CD1c-positive myeloid dendritic cell (primary cell): ENCODE data around the gene HNRNPDL.
"Not testable (repeated sequence)": the region's sequence is repeated elsewhere in the genome, so short reads cannot be mapped to it uniquely, and the experiment has no call there.

Experiments
- DNase-seq: peaks from one replicate; pipeline ENCODE4 v3.0.0-alpha.2; 2016; ENCODE audit errors: extremely low spot score

HNRNPDL gene

GRCh38 chr4:82430193-82430963 lies at the start of gene HNRNPDL, which contains the start of gene ENOPH1:
TSS of gene HNRNPDL (minus strand) at chr4:82430462. CDS start at chr4:82429690, 772 bp downstream.
TSS of gene ENOPH1 (plus strand) at chr4:82430590. CDS start at chr4:82430830, 240 bp downstream.
- DNase-seq = peak; percentile 99

DNA sequence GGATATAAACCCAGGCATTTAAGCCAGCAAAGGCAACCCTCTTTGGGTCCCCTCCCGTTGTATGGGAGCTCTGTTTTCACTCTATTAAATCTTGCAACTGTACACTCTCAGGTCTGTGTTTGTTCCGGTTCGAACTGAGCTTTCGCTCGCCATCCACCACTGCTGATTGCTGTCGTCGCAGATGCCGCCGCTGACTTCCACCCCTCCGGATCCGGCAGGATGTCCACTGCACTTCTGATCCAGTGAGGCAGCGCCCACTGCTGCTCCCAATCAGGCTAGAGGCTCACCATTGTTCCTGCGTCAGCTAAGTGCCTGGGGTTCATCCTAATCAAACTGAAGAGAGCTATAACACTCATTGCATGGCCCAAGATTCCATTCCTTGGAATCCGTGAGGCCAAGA lies 49.3 kb upstream of the HNRNPDL start:
- DNase-seq = no peak

- not testable (repeated sequence) for DNase-seq
These were observed 47.2 kb upstream of the HNRNPDL start for GRCh38 chr4:82477469-82477868.

DNA sequence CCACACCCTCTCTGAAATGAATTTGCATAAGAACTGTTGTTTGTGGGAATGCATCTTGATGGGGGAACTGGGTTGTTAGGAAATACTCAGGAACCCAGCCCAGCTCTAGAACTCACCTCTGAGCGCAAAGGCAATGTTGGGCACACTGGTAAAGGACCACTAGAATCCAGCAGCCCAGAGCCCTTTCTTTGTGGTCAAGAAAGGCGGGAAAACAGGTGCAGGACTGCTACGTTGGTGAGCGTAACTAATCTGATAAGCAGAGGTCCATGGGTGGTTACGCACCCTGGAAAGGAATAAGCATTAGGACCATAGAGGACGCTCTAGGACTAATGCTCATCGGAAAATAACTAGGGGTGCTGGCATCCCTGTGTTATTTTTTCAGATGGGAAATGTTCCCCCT lies 45.7 kb upstream of the HNRNPDL start:
- DNase-seq = not testable (repeated sequence)

DNA sequence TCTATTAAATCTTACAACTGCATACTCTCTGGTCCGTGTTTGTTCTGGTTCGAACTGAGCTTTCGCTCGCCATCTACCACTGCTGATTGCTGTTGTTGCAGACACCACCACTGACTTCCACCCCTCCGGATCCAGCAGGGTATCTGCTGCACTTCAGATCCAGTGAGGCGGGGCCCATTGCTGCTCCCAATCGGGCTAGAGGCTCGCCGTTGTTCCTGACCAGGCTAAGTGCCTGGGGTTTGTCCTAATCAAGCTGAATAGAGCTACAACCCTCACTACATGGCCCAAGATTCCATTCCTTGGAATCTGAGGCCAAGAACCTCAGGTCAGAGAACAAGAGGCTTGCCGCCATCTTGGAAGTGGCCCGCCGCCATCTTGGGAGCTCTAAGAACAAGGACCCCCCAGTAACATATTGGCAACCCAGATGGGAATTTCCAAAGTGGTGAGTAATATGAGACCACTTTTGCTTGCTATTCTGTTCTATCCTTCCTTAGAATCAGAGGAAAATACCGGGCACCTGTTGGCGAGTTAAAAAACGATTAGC lies 43.4 kb upstream of the HNRNPDL start:
- DNase-seq = no peak

DNA sequence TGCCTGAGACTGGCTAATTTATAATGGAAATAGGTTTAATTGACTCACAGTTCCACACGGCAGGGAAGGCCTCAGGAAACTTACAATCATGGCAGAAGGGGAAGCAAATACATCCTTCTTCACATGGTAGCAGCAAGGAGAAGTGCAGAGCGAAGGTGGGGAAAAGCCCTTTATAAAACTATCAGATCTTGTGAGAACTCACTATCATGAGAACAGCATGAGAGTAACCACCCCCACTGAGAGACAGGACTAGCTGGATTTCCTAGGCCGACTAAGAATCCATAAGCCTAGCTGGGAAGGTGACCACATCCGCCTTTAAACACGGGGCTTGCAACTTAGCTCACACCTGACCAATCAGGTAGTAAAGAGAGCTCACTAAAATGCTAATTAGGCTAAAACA lies 42.8 kb upstream of the HNRNPDL start:
- DNase-seq = not testable (repeated sequence)

- DNase-seq = no peak
These were observed 39.6 kb upstream of the HNRNPDL start for GRCh38 chr4:82469791-82470345.

DNA sequence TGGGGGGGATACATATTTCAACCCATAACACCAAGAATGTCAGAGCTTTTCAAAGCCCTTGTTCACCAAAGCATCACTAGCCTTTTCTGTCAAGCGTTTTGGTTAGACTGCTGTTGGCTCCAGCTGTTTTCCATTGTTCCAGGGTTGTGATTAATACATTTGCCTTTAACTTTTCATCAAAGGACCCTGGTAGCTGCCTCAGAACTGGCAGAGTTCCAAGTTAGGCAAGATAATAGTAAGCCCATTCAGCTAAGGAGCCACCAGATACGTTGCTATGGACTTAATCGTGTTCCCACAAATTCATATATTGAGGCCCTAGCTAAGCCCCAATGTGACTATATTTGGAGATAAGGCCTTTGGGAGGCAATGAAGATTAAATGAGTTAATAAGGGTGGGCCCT lies 37.2 kb upstream of the HNRNPDL start:
- DNase-seq = no peak

DNA sequence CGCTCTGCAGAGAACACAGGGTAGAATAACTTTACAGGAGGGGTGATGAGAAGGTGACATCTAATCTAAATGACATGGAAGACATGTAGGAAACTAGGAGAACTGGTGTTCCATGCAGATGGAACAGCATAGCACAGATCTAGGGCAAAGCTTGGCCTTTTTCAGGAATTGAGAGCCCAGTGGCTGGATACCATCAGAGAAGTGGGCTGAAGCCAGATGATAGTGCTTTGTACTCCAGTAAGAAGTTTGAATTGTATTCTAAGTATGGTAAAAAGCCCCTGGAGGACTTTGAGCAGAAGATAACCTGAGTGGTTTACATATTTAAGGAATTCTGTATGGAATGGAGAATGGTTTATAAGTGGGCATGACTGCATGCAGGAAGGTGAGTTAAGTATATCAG lies 33.0 kb upstream of the HNRNPDL start:
- DNase-seq = no peak

DNA sequence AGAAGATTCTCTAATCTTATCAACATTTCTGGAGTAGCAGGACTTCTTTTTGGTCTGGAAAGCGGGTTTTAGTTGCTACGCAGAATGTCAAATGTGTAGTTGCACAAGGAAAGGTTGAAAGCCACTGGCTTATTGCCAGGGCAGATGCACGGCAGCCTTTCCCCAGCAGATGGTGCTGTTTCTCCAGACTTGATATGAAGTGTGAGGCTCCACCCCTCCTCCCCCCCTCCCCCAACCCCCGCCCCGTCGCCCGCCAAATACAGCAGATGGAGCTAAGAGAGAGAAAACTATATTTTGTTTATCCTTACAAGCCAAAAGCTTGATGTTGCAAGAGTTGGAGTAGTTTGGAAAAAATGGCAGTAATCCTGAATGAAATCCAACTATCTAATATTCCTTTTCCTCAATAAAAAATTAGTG lies 32.2 kb upstream of the HNRNPDL start:
- DNase-seq = peak; percentile 86

DNA sequence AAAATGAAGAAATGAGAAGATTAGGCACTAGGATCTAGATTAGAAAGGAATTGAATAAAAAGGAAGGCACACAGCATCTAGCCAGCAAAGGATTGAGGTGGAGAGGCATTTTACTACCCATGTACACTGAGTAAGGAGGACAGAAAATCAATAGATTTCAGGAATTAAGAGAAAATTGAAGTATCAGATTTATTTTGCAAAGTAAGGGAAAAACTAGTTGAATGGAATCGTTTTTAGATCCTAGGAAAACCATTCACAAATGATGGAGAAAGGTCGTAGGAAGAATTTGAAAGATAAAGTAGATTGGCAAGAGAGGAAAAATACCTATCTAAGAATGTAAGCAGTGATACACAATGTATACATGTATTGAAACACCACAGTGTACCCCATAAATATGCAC lies 31.4 kb upstream of the HNRNPDL start:
- no peak for DNase-seq

DNA sequence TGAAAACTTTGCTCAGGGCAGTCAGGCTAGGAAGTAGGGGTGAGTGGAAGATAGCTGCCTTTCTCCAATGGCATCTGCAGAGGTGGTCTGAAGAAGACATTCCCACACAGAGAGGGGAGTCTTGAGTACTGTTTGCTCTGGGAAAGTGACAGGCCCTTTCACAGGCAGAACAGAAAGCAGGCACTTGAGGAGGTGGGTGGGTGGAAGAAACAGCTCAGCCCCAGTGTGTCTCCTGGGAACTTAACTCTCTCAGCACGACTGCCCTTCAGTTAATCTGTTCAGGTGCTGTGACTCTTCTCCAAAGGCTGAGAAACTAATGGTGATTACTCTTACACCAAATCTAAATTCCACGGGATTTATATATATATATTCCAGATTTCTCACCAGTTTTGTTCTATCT lies 28.5 kb upstream of the HNRNPDL start:
- no peak for DNase-seq

DNA sequence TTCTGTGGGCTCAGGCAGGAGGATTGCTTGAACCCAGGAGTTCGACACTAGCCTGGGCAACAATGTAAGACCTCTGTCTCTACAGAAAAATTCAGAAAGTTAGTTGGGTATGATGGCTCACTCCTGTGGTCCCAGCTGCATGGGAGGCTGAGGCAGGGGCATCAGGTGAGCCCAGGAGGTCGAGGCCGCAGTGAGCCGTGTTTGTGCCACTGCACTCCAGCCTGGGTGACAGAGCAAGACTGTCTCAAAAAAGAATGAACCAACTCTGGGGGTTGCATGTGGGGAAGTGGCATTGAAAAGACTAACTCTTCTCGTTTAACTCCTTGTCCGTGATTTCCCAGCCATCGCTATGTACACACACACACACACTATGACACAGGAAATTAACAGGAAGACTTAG lies 27.0 kb upstream of the HNRNPDL start:
- DNase-seq = no peak

DNA sequence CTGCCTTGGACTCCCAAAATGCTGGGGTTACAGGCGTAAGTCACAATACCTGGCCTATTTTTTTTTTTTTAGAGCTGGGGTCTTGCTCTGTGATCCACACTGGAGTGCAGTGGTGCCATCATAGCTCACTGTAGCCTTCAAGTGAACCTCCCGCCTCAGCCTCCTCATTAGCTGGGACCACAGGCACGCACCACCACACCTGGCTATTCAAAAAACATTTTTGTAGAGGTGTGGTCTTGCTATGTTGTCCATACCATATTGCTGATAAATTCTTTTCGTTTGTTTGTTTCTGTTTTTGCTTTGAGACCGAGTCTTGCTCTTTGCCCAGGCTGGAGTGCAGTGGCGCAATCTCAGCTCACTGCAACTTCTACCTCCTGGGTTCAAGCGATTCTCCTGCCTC lies 21.8 kb upstream of the HNRNPDL start:
- DNase-seq = no peak

DNA sequence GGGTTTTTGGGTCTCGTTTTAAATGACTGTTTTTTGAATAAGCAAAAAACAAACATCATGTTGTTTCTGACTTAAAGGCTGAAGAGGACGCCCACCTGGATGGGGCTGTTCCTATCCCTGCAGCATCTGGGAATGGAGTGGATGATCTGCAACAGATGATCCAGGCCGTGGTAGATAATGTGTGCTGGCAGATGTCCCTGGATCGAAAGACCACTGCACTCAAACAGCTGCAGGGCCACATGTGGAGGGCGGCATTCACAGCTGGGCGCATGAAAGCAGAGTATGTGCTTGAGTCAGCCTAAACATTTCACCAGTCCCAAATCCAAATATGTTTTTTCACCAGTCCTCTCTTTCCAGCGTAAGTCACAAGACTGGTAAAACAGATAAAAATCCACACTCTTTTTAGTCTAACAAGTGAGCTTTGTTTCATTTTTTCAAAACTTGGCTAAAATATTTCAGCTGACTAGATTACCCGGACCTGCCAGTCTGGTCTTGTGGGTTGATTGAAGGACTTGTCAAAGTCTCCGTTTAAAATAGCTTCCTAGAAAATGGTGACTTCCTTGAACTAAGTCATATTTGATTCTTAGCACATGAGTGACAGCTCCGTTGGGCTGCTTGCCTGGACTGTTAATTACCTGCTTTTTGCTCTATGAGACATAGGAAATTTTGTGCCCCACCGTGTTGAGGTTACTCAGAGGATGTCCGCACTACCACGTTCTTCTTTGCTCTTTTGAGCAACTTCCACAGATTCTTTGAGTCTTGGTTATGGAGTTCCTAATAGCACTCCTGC lies 20.9 kb upstream of the HNRNPDL start:
- DNase-seq = no peak

GRCh38 chr4:82447886-82448285 lies 17.6 kb upstream of the HNRNPDL start:
- no peak for DNase-seq

- DNase-seq = no peak
These were observed 8.8 kb upstream of the HNRNPDL start for GRCh38 chr4:82439088-82439487.

DNA sequence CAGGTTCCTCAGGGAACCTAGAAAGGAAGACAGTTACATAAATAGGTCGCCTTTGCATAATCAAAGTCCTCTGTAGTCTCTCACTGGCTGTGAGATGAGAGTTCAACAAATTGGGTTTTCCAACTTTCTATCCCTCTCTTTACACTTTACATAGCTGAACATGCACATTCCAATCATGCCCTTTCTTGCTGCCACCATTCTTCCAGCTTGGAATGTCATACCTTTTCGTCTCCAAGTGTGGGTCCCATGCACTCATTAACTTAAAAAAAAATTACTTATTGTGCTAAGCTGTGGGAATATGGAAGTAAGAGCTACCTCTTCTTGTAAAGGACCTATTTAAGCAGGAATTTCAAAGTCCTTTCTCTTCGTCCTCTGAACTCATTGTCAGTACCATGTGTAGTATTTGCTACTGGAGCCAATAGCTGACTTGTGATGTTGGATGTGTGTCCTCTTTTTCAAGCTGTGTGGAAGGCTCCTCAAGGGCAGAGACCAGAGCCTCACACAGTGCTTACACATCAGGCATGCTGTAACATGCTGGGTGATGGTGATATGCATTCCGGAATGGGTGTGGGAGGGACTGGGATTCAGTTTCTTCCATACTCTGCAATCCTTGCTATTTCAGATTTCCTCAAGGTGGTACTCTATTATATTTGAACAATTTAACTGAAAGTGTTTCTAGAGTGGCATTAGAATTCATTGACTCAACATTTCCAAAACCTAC lies 7.2 kb upstream of the HNRNPDL start:
- no peak for DNase-seq

DNA sequence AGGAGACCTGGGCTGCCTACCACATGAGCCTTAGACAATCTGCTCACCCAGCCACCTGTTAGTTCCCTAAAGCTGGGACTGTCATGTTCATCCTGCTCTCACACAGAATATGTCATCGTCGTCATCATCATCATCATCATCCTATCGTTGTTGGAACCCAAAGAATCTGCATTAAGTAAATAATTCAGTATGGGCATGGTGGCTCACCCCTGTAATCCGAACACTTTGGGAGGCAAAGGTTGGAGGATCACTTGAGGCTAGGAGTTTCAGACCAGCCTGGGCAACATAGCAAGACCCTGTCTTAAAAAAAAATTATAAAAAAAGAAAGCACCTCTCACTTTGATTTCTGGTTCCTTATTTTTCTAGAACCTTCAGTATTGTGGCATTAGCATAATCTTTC lies 6.5 kb upstream of the HNRNPDL start:
- no peak for DNase-seq

DNA sequence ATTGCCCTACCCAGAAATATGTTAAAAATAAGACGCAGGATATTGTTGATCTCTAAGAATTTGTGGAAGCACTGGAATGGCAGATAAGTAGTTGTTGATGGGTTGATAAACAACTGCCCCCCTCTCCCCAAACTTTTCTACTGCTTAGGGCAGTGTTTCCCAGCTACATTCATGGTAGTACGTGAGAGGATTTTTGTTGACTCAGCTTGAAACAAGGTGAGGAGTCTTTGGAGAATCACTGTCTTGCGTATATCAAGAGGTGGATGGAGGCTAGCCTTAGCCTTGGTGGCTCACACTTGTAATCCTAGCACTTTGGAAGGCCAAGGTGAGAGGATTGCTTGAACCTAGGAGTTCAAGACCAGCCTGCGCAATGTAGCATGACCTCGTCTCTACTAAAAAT lies 5.9 kb upstream of the HNRNPDL start:
- no peak for DNase-seq

GRCh38 chr4:82434949-82435348 lies 4.7 kb upstream of the HNRNPDL start:
- DNase-seq = no peak

- no peak for DNase-seq
These were observed 3.5 kb upstream of the HNRNPDL start for GRCh38 chr4:82433791-82434190.
